CD4-positive, alpha-beta T cell treated with Interleukin-12 subunit alpha and Interleukin-12 subunit beta, for 1 hour (primary cell): Measurements from ENCODE around the gene PPP1R3F.
A peak's percentile ranks its signal among the peaks of the same experiment; 100 is the strongest.

Source experiments
- DNase-seq: peaks from one replicate; pipeline ENCODE4 v3.0.0-alpha.2; 2020

PPP1R3F gene

GRCh38 chrX:49250578-49250977, 19.0 kb upstream of the PPP1R3F start:
- DNase-seq: no peak

- DNase-seq: no peak
These were observed 18.3 kb upstream of the PPP1R3F start for GRCh38 chrX:49251325-49251724.

- DNase-seq: no peak
These were observed 15.0 kb upstream of the PPP1R3F start for GRCh38 chrX:49254639-49255038.

GRCh38 chrX:49256268-49256995, 13.2 kb upstream of the PPP1R3F start:
- DNase-seq: no peak

- no peak for DNase-seq
These were observed 12.4 kb upstream of the PPP1R3F start for GRCh38 chrX:49257074-49257790.

GRCh38 chrX:49257846-49258748, 11.5 kb upstream of the PPP1R3F start:
- DNase-seq: peak; percentile 34

- DNase-seq: no peak
These were observed 10.9 kb upstream of the PPP1R3F start for GRCh38 chrX:49258749-49259124.

- no peak for DNase-seq
These were observed 9.2 kb upstream of the PPP1R3F start for GRCh38 chrX:49260221-49260985.

GRCh38 chrX:49262603-49263002, 7.0 kb upstream of the PPP1R3F start:
- no peak for DNase-seq

- no peak for DNase-seq
These were observed 6.0 kb upstream of the PPP1R3F start for GRCh38 chrX:49263631-49264030.

GRCh38 chrX:49264460-49264859, 5.1 kb upstream of the PPP1R3F start, which contains the start of gene FOXP3:
Gene FOXP3, minus strand, starts transcription at chrX:49264710. Its CDS starts 6,205 bp downstream, at chrX:49258505.
- DNase-seq: no peak

- no peak for DNase-seq
These were observed 2.8 kb upstream of the PPP1R3F start for GRCh38 chrX:49266523-49267445.

GRCh38 chrX:49268702-49269009, 937 bp upstream of the PPP1R3F start:
- no peak for DNase-seq

- peak; percentile 96 for DNase-seq
These were observed 405 bp upstream of the PPP1R3F start for GRCh38 chrX:49269010-49269766.

GRCh38 chrX:49270249-49270921, 792 bp downstream of the PPP1R3F start:
- DNase-seq: no peak

GRCh38 chrX:49271341-49271740, 1.7 kb downstream of the PPP1R3F start:
- no peak for DNase-seq

GRCh38 chrX:49272421-49272820, 2.8 kb downstream of the PPP1R3F start:
- peak; percentile 38 for DNase-seq

- DNase-seq: peak; percentile 70
These were observed 3.7 kb downstream of the PPP1R3F start for GRCh38 chrX:49273181-49273727.

- DNase-seq: no peak
These were observed 6.6 kb downstream of the PPP1R3F start for GRCh38 chrX:49276207-49276606.
